ENCODE data around the gene ZSCAN10. TPM values are rescaled to one million over a fixed set of nuclear protein-coding genes. Genes with fewer than 3 reads are reported as not detected.

Gene ZSCAN10
- total RNA-seq, 1 experiment from 2014 or later, result 0.76 TPM

DNA sequence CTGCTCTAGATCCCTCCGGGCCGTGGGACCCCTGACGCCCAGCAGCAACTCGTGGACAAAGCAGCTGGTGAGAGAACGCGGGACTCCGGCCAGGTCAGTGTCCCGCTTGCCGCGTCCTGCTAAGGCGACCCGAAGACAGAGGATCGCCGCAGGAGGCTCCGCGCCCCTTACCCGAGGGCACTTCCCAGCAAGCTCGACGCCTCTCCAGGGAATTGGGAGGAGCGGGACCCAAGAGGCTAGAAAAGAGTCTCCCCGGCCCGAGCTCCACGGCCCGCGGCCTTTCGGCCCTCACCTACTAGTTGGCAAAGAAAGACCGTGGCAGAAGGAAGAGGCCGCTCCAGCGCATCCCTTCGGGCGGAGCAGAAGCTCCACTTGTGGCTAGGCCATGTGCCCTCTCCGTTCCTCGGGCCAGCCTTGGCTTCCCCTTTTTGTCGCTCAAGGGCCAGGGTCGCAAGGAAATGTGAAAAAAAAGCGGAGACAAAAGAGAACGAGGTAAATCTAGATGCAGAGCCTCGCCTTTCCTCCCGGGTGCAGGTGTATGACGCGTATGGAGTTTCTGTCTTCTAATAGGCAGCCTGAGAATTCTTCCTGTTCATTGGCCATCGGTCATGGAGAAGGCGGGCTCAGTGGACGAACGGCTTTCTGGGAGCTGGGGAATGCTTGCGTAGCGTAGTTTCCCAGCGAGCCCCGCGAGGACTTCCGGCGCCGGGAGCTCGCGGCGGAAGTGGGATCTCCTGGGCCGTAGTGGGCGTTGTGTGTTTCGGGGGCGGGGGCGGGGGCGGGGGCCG lies 35.4 kb upstream of the ZSCAN10 start, which contains the start of gene ZNF213:
Gene ZNF213, plus strand, starts transcription at position 692 of the 788 bp plus-strand sequence. CDS start 2,252 bp downstream, outside the sequence.
- Histone ChIP-seq H2AFZ (ENCODE audit: low read depth, low read length, poor library complexity, severe bottlenecking) (no peak within 1 kb of the TSS), H3K9me3 (ENCODE audit: control insufficient read depth in 1 of 2, insufficient read depth in 1 of 2, low read depth in 1 of 2, low read length in 2 of 2) (no peaks in the 10 kb centered on the region), H3K4me1 (ENCODE audit: control insufficient read depth in 1 of 2, insufficient read depth in 2 of 2, low read length in 2 of 2) (peaks cover 16 to 20% of the 10 kb centered on the region in 2 experiments), H3K9me2 (ENCODE audit: insufficient read depth) (no peaks in the 10 kb centered on the region), H3K4me2 (ENCODE audit: low read length) (peak within 1 kb of the TSS; percentile 90), H3K79me2 (ENCODE audit: insufficient read depth, low read length) (peaks cover 34% of the 10 kb centered on the region), H3K27me3 (ENCODE audit: insufficient read depth, low read length) (no peaks in the 10 kb centered on the region), H3K9ac (ENCODE audit: low read length) (peak within 1 kb of the TSS; percentile 94), H3K4me3 (replicated peaks in 1 of 2; ENCODE audit: low read depth in 1 of 2, low read length in 2 of 2) (peak within 1 kb of the TSS; percentile 89 to 99), H3K36me3 (ENCODE audit: control insufficient read depth in 1 of 2, insufficient read depth in 2 of 2, low read length in 2 of 2) (peaks cover 0 to 6% of the 10 kb centered on the region in 2 experiments; a peak in 2 of 4 replicates), H3K27ac (ENCODE audit: low read depth, low read length) (peak within 1 kb of the TSS; percentile 92), H4K20me1 (ENCODE audit: insufficient read depth) (no peaks in the 10 kb centered on the region)
- DNase-seq (ENCODE audit: low read depth, low spot score) (peak; percentile 95), ATAC-seq (peak; percentile 92)
- RAD21 ChIA-PET (ENCODE audit: low non-redundant PET in 1 of 2, low total read pairs in 2 of 2, uncharacterized antibody in 2 of 2, unreplicated experiment in 2 of 2), result interaction anchor here (0.6 to 1.2 kb wide), 4 partner anchors 16 to 1739 kb away, joined by 4 to 8 read pairs (median 6); no protein-coding TSS in a partner anchor
- intact Hi-C loops (cut with micrococcal nuclease), result loop anchor here (2.0 to 5.0 kb wide), 2 partner anchors 16 to 33 kb away; no protein-coding TSS in a partner anchor
- TF ChIP-seq SIN3A (IDR thresholded peaks at IDR 0.05; ENCODE audit: low read depth), result peak; percentile 73; the same call in 1 of the 2 replicates
- peak; percentile 70 for TF ChIP-seq SRF (IDR thresholded peaks at IDR 0.05; ENCODE audit: low read depth)
- TF ChIP-seq SP1 (IDR thresholded peaks at IDR 0.05; ENCODE audit: low read depth), result peak; percentile 90
- no peak for TF ChIP-seq EZH2phosphoT487 (IDR thresholded peaks at IDR 0.05; ENCODE audit: borderline replicate concordance)
- TF ChIP-seq ZNF274 (IDR thresholded peaks at IDR 0.05; ENCODE audit: low read depth, low read length), result no peak
- peak; percentile 49 for TF ChIP-seq MAX (IDR thresholded peaks at IDR 0.05)
- peak; percentile 89; the same call in 1 of the 2 replicates for TF ChIP-seq ZFX (IDR thresholded peaks at IDR 0.05)
- peak; percentile 75 for TF ChIP-seq EGR1 (IDR thresholded peaks at IDR 0.05; ENCODE audit: low read depth)
- peak; percentile 83; the same call in 1 of the 2 replicates for TF ChIP-seq POLR2AphosphoS5 (IDR thresholded peaks at IDR 0.05; ENCODE audit: low read depth, low read length)
- TF ChIP-seq POLR2A (IDR thresholded peaks at IDR 0.05; ENCODE audit: borderline replicate concordance, extremely low read depth, insufficient read depth, insufficient read length), result peak; percentile 77
- TSS peak; percentile 85 for BruUV-seq (replicated peaks)
- POLR2A ChIA-PET, result interaction anchor here (0.6 to 3.1 kb wide), 13 partner anchors 9 to 452 kb away, joined by 3 to 34 read pairs (median 6); partner anchors contain the start of gene HCFC1R1
- CTCF ChIA-PET, result interaction anchor here (1.0 to 1.6 kb wide), 8 partner anchors 14 to 103 kb away, joined by 3 to 14 read pairs (median 4); no protein-coding TSS in a partner anchor

All from HCT116 (cell line).